Measurements from ENCODE around the gene PDE3A.

DNA sequence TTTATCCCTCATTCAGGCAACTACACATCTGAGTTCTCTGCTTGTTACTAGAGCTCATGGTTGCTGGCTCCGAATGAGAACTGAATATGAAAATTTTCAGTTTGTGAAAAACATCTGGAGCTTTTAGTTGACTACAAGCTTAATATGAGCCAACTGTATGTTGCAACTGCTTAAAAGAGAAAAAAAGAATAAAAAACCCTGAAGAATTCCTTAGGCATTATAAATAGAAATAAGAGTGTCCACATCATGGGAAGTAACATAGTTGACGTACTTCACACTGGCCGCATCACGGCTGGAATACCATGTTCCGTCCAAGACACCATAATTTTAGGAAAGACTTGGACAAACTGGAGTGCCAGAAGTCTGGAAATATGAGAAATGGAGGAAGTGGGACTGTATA lies 57.9 kb downstream of the PDE3A start:
- TF ChIP-seq, protein P1, sequence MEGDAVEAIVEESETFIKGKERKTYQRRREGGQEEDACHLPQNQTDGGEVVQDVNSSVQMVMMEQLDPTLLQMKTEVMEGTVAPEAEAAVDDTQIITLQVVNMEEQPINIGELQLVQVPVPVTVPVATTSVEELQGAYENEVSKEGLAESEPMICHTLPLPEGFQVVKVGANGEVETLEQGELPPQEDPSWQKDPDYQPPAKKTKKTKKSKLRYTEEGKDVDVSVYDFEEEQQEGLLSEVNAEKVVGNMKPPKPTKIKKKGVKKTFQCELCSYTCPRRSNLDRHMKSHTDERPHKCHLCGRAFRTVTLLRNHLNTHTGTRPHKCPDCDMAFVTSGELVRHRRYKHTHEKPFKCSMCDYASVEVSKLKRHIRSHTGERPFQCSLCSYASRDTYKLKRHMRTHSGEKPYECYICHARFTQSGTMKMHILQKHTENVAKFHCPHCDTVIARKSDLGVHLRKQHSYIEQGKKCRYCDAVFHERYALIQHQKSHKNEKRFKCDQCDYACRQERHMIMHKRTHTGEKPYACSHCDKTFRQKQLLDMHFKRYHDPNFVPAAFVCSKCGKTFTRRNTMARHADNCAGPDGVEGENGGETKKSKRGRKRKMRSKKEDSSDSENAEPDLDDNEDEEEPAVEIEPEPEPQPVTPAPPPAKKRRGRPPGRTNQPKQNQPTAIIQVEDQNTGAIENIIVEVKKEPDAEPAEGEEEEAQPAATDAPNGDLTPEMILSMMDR (IDR thresholded peaks at IDR 0.05): no peak
- no peak for TF ChIP-seq POLR2A (IDR thresholded peaks at IDR 0.05)
